Lung (tissue), 12 donors: ENCODE measurements around the gene ENOPH1. TPM values are rescaled to one million over a fixed set of nuclear protein-coding genes. Genes with fewer than 3 reads are reported as not detected.

Source experiments
- ATAC-seq: fragments of 200-7000 bp; cut with Tn5 transposase; one replicate; pipeline ENCODE4 v1.9.1; 2020; ENCODE audit warnings: moderate number of reproducible peaks; ENCODE audit not compliant: insufficient read depth, low FRiP score
- DNase-seq, 3 donors: peaks; one replicate each; pipeline ENCODE4 v3.0.0-alpha.2; 2013 to 2017
- H3K27ac ChIP-seq, 2 donors: one replicate each; pipeline ENCODE4 v1.5.1; 2013; ENCODE audit warnings: mild to moderate bottlenecking in 2 of 2, moderate library complexity in 2 of 2, control low read depth in 1 of 2, inconsistent platforms in 1 of 2, low read depth in 1 of 2, low read length in 1 of 2
- H3K27me3 ChIP-seq, 3 donors: one replicate each; pipeline ENCODE4 v1.5.1; 2013; ENCODE audit warnings: low read length in 2 of 3; ENCODE audit not compliant: control insufficient read depth in 3 of 3, insufficient read depth in 3 of 3
- H3K36me3 ChIP-seq, 4 donors: one replicate each; pipeline ENCODE4 v1.5.1; 2013; ENCODE audit warnings: low read length in 4 of 4, mild to moderate bottlenecking in 1 of 4, moderate library complexity in 1 of 4; ENCODE audit not compliant: control insufficient read depth in 4 of 4, insufficient read depth in 4 of 4
- H3K4me1 ChIP-seq, 5 donors: one replicate each; pipeline ENCODE4 v1.5.1; 2013; ENCODE audit warnings: low read length in 5 of 5, mild to moderate bottlenecking in 2 of 5, moderate library complexity in 1 of 5; ENCODE audit not compliant: control insufficient read depth in 5 of 5, insufficient read depth in 5 of 5
- H3K4me3 ChIP-seq: one replicate; pipeline ENCODE4 v1.5.1; 2013; ENCODE audit warnings: mild to moderate bottlenecking, control low read depth, moderate library complexity
- H3K9ac ChIP-seq, 2 donors: one replicate each; pipeline ENCODE4 v1.5.1; 2013; ENCODE audit warnings: low read length in 2 of 2, control low read depth in 1 of 2; ENCODE audit not compliant: insufficient read depth in 1 of 2
- H3K9me3 ChIP-seq, 4 donors: one replicate each; pipeline ENCODE4 v1.5.1; 2013; ENCODE audit warnings: low read length in 3 of 4, mild to moderate bottlenecking in 1 of 4, moderate library complexity in 1 of 4; ENCODE audit not compliant: control insufficient read depth in 4 of 4, insufficient read depth in 3 of 4
- CTCF ChIP-seq: IDR thresholded peaks from 2 replicates; pipeline ENCODE4 v1.5.1; 2012; ENCODE audit warnings: mild to moderate bottlenecking; ENCODE audit errors: control extremely low read depth, extremely low read depth
- WGBS, 2 donors: extraction: QIAGEN DNeasy Blood & Tissue Kit; methylation state at CpG; one replicate each; pipeline ENCODE4 v1.1.7; 2013; 5-methylcytosine and 5-hydroxymethylcytosine counted together
- polyA plus RNA-seq, 2 donors: library from polyadenylated mRNA; stranded (reverse); fragments of 200-250 nt; gene quantifications; one replicate each; pipeline ENCODE4 v1.2.1, GENCODE V29; 2013
- total RNA-seq, 2 donors: library from RNA; depleted of rRNA in 1 of 2; stranded (reverse); fragments of >200 nt in 1 of 2; gene quantifications; one replicate each; pipeline ENCODE4 v1.2.1, GENCODE V29; 2014 to 2021
- donor health status: control.
- donor health status: control.
- donor health status: Bipolar disorder and iron deficiency.
- donor health status: healthy.
- donor health status: DM: yes; HTN: yes; CAD: no.

The ENOPH1 gene
- total and polyA plus RNA-seq, 4 donors = 28.5 to 45.3 (median 34.0) TPM

- 92 to 96% methylated on average over 10 of the region's 10 CpGs for WGBS, 2 donors
Measured at GRCh38 chr4:82480771-82481505, 50.5 kb downstream of the ENOPH1 start.

GRCh38 chr4:82481506-82481840, 51.1 kb downstream of the ENOPH1 start:
- TF ChIP-seq CTCF = no peak
- no peaks in the 10 kb centered on the region for H3K9me3 ChIP-seq
- no peaks in the 10 kb centered on the region for H3K36me3 ChIP-seq
- no peak overlapping the region for H3K9ac ChIP-seq
- H3K4me1 ChIP-seq = peaks cover 0 to 4% (median 0%) of the 10 kb centered on the region in 5 donors
- H3K4me3 ChIP-seq = no peak overlapping the region
- H3K27me3 ChIP-seq = no peaks in the 10 kb centered on the region
- WGBS, 2 donors = 84 to 85% methylated on average over 6 of the region's 6 CpGs
- no peak for ATAC-seq
- H3K27ac ChIP-seq = no peak overlapping the region
- no peak for DNase-seq

More at GRCh38 chr4:82480771-82481505, 50.5 kb downstream of the ENOPH1 start:
- no peak for ATAC-seq
- Histone ChIP-seq H3K4me1 (peaks cover 0 to 4% (median 0%) of the 10 kb centered on the region in 5 donors), H3K4me3 (no peak overlapping the region), H3K27me3 (no peaks in the 10 kb centered on the region), H3K27ac (no peak overlapping the region), H3K36me3 (no peaks in the 10 kb centered on the region), H3K9ac (no peak overlapping the region), H3K9me3 (no peaks in the 10 kb centered on the region)
- DNase-seq = no peak
- no peak for TF ChIP-seq CTCF

GRCh38 chr4:82482387-82482786, 52.0 kb downstream of the ENOPH1 start:
- DNase-seq (no peak), ATAC-seq (no peak)
- Histone ChIP-seq H3K9ac (no peak overlapping the region), H3K4me3 (no peak overlapping the region), H3K27me3 (no peaks in the 10 kb centered on the region), H3K36me3 (no peaks in the 10 kb centered on the region), H3K9me3 (no peaks in the 10 kb centered on the region), H3K27ac (no peak overlapping the region), H3K4me1 (peaks cover 0 to 4% (median 0%) of the 10 kb centered on the region in 5 donors)
- whole genome bisulfite sequencing, 2 donors = 91 to 94% methylated on average over 6 of the region's 6 CpGs
- TF ChIP-seq CTCF = no peak
